Right renal pelvis (tissue), 4 donors: ENCODE data around the gene DIAPH1. TPM values are rescaled to one million over a fixed set of nuclear protein-coding genes. Genes with fewer than 3 reads are reported as not detected.
"Not testable (repeated sequence)": the region's sequence is repeated elsewhere in the genome, so short reads cannot be mapped to it uniquely, and the experiment has no call there.

Source experiments
- DNase-seq, 4 donors: peaks; one replicate each; pipeline ENCODE4 v3.0.0-alpha.2; 2013; ENCODE audit warnings: low read depth in 4 of 4, low spot score in 3 of 4, missing footprints in 1 of 4
- polyA plus RNA-seq, 4 donors: library from polyadenylated mRNA; unstranded; fragments of 120-200 nt; gene quantifications; one replicate each; pipeline ENCODE4 v1.2.1, GENCODE V29; 2013; ENCODE audit not compliant: insufficient read length in 4 of 4

DIAPH1 gene
- polyA plus RNA-seq, 4 donors = 62.7 to 71.7 (median 70.4) TPM

GRCh38 chr5:141613344-141613743 lies 5.5 kb downstream of the DIAPH1 start:
- no peak for DNase-seq

GRCh38 chr5:141611289-141611688 lies 7.5 kb downstream of the DIAPH1 start:
- DNase-seq = no peak

- DNase-seq = not testable (repeated sequence)
Observed at GRCh38 chr5:141609921-141610320, 8.9 kb downstream of the DIAPH1 start.

GRCh38 chr5:141609044-141609443 lies 9.8 kb downstream of the DIAPH1 start:
- DNase-seq = no peak

- no peak for DNase-seq
Observed at GRCh38 chr5:141608557-141608956, 10.2 kb downstream of the DIAPH1 start.

- no peak for DNase-seq
Observed at GRCh38 chr5:141608046-141608445, 10.8 kb downstream of the DIAPH1 start.

- DNase-seq = no peak
Observed at GRCh38 chr5:141605523-141606277, 13.1 kb downstream of the DIAPH1 start.

- DNase-seq = no peak
Observed at GRCh38 chr5:141603923-141604717, 14.7 kb downstream of the DIAPH1 start.

GRCh38 chr5:141602606-141603005 lies 16.2 kb downstream of the DIAPH1 start:
- DNase-seq = no peak

- DNase-seq = no peak
Observed at GRCh38 chr5:141598391-141599345, 20.1 kb downstream of the DIAPH1 start.

- no peak for DNase-seq
Observed at GRCh38 chr5:141597814-141598213, 21.0 kb downstream of the DIAPH1 start.

GRCh38 chr5:141597394-141597793 lies 21.4 kb downstream of the DIAPH1 start:
- no peak for DNase-seq

GRCh38 chr5:141596867-141597266 lies 21.9 kb downstream of the DIAPH1 start:
- DNase-seq = no peak

- no peak for DNase-seq
Observed at GRCh38 chr5:141590127-141590526, 28.7 kb downstream of the DIAPH1 start.

GRCh38 chr5:141586246-141586645 lies 32.6 kb downstream of the DIAPH1 start:
- no peak for DNase-seq

- DNase-seq = no peak
Observed at GRCh38 chr5:141585594-141585993, 33.2 kb downstream of the DIAPH1 start.

GRCh38 chr5:141574122-141574510 lies 44.7 kb downstream of the DIAPH1 start:
- DNase-seq = no peak

- no peak for DNase-seq
Observed at GRCh38 chr5:141573489-141574121, 45.2 kb downstream of the DIAPH1 start.

GRCh38 chr5:141570655-141571054 lies 48.1 kb downstream of the DIAPH1 start:
- DNase-seq = no peak

GRCh38 chr5:141567513-141568117 lies 51.2 kb downstream of the DIAPH1 start:
- no peak for DNase-seq
